ENCODE data around the gene STK38L. TPM values are rescaled to one million over a fixed set of nuclear protein-coding genes. Genes with fewer than 3 reads are reported as not detected.

The STK38L gene
- total and polyA plus RNA-seq, 2 of the 8 experiments (the other 6 are each of a cell fraction or from before 2014, with no cell fraction given) = 8.1 to 63.6 TPM

GRCh38 chr12:27344760-27345159 lies 100.7 kb downstream of the STK38L start (continued):
- TF ChIP-seq CTBP2 (IDR thresholded peaks at IDR 0.05; ENCODE audit: borderline replicate concordance, insufficient read depth, insufficient read length, low read length) (no peak), RFX5 (IDR thresholded peaks at IDR 0.05; ENCODE audit: borderline replicate concordance, low read depth, low read length) (no peak), SP1 (IDR thresholded peaks at IDR 0.05; ENCODE audit: low read depth, low read length) (no peak), SIX5 (IDR thresholded peaks at IDR 0.05; ENCODE audit: low read depth, low read length) (no peak), GTF2F1 (IDR thresholded peaks at IDR 0.05; ENCODE audit: borderline replicate concordance, low read depth, low read length) (no peak), HDAC6 (IDR thresholded peaks at IDR 0.05; ENCODE audit: low read depth, low read length) (no peak)

Measured in H1 (cell line).